Type B pancreatic cell (in vitro differentiated cells): ENCODE results near the gene ABI3BP. TPM values are rescaled to one million over a fixed set of nuclear protein-coding genes. Genes with fewer than 3 reads are reported as not detected.

Experiments
- DNase-seq: peaks from one replicate; pipeline ENCODE4 v3.0.0; 2021; ENCODE audit warnings: mixed read lengths; ENCODE audit not compliant: unreplicated experiment; ENCODE audit errors: extremely low spot score
- H3K27ac Mint-ChIP-seq: 2 replicates; pipeline ENCODE4 v1.8.0; 2021; ENCODE audit warnings: mild to moderate bottlenecking, mixed read lengths
- H3K27me3 Mint-ChIP-seq: 2 replicates; pipeline ENCODE4 v1.8.0; 2021; ENCODE audit warnings: mixed read lengths
- H3K36me3 Mint-ChIP-seq: 2 replicates; pipeline ENCODE4 v1.8.0; 2021; ENCODE audit warnings: mixed read lengths
- H3K4me1 Mint-ChIP-seq: one replicate; pipeline ENCODE4 v1.8.0; 2021; ENCODE audit warnings: mixed read lengths; ENCODE audit not compliant: unreplicated experiment
- H3K4me3 Mint-ChIP-seq: 2 replicates; pipeline ENCODE4 v1.8.0; 2021; ENCODE audit warnings: mild to moderate bottlenecking, mixed read lengths
- H3K9me3 Mint-ChIP-seq: 2 replicates; pipeline ENCODE4 v1.8.0; 2021; ENCODE audit warnings: mixed read lengths
- total RNA-seq: library from RNA; stranded (reverse); gene quantifications from 2 replicates; pipeline ENCODE4 v1.2.1, GENCODE V29; 2021; ENCODE audit warnings: low replicate concordance
- TF ChIP-seq, protein P1 (sequence below): fragments of 200-600 bp; sonication (generic); conservative IDR thresholded peaks from 2 replicates; pipeline ENCODE4 v1.5.0; 2021; ENCODE audit warnings: antibody characterized with exemption, mild to moderate bottlenecking

The ABI3BP gene
- total RNA-seq, 1 donor from 2014 or later, result 7.3 TPM

DNA sequence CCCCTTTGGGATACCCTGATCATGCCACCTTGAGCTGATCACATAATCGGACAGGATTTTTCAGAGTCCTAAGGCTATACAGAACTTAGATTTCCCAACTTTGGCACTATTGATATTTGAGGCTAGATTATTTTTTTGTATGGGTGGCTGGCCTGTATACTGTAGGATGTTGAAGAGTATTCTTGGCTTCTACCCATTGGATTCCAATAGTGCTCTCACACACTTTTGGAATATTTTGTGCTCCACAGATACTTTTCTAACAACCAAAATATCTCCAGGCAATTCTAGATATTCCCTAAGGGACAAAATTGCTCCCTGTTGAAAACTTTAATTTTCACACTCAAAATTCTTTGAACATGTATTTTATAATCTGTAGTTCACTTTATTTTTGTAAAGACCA, 125.1 kb downstream of the ABI3BP start:
- Mint-ChIP-seq H3K27ac (no peak overlapping the region), H3K4me1 (no peaks in the 10 kb centered on the region)
- TF ChIP-seq, protein P1, sequence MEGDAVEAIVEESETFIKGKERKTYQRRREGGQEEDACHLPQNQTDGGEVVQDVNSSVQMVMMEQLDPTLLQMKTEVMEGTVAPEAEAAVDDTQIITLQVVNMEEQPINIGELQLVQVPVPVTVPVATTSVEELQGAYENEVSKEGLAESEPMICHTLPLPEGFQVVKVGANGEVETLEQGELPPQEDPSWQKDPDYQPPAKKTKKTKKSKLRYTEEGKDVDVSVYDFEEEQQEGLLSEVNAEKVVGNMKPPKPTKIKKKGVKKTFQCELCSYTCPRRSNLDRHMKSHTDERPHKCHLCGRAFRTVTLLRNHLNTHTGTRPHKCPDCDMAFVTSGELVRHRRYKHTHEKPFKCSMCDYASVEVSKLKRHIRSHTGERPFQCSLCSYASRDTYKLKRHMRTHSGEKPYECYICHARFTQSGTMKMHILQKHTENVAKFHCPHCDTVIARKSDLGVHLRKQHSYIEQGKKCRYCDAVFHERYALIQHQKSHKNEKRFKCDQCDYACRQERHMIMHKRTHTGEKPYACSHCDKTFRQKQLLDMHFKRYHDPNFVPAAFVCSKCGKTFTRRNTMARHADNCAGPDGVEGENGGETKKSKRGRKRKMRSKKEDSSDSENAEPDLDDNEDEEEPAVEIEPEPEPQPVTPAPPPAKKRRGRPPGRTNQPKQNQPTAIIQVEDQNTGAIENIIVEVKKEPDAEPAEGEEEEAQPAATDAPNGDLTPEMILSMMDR, result no peak

DNA sequence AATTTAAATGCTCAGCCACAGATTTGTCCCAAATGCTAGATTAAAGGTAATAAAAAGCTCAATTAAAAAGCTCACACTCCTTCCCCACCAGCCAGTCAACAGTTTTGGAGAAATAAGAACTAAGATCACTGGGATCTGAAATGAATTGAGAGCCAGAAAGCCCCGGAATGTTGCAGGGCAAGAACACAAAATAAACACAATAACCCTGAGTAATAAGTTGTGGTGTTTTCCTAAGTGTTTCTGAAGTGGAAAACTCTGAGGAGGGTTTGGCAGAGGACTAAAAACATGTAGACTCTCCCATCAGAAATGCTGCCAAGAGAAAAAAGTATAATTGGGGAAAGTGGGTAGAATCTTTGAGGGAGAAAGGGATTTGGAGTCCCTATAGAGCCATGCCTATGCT, 127.8 kb downstream of the ABI3BP start:
- Mint-ChIP-seq H3K9me3 (no peaks in the 10 kb centered on the region), H3K27me3 (peaks cover 5% of the 10 kb centered on the region), H3K4me3 (no peak overlapping the region), H3K36me3 (no peaks in the 10 kb centered on the region), H3K4me1 (no peaks in the 10 kb centered on the region), H3K27ac (no peak overlapping the region)
- TF ChIP-seq, protein P1, result no peak
- DNase-seq, result no peak

More for the DNA sequence above, 125.1 kb downstream of the ABI3BP start:
- no peak overlapping the region for H3K4me3 Mint-ChIP-seq
- H3K27me3 Mint-ChIP-seq, result peaks cover 5% of the 10 kb centered on the region
- DNase-seq, result no peak
- no peaks in the 10 kb centered on the region for H3K9me3 Mint-ChIP-seq
- no peaks in the 10 kb centered on the region for H3K36me3 Mint-ChIP-seq

DNA sequence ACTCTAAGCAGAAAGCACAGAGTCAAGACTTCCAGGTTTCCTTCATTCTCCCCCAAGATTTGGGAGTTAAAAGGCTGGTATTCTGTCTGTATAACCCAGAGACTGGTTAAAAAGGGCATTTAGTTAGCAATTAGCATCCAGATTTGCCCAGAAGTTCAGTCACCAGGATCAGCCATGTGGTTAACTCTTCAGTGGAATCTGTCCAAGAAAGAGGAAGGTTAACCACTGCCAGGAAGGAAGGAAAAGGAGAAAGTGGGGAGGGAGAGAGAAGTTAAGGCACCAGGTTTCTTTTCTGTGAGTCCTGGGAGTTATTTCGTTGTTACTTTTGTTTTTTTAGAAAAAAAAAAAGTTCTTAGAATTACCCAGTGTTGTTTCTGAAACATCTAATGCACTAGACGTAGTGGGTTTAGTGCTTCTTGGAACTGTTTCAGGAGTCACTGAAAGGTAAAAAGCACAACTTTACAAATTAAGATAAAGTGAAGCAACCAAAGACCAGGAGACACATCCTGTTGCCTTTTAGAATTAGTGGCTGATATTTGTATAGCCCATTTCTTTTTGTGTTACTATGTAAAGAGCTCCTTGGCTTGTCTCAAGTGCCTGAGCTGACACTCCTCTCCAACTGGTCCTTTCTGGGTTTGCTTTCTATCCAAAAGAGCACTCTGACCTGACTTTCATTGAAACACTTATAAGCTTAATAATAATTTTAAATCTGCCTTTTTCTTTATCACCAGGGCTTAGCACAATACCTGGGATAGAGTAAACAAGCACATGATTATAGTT, 128.6 kb downstream of the ABI3BP start:
- no peaks in the 10 kb centered on the region for H3K4me1 Mint-ChIP-seq
- no peaks in the 10 kb centered on the region for H3K36me3 Mint-ChIP-seq
- H3K27me3 Mint-ChIP-seq, result peaks cover 5% of the 10 kb centered on the region
- H3K27ac Mint-ChIP-seq, result no peak overlapping the region
- no peak overlapping the region for H3K4me3 Mint-ChIP-seq
- no peak for DNase-seq
- no peaks in the 10 kb centered on the region for H3K9me3 Mint-ChIP-seq
- TF ChIP-seq, protein P1, result no peak

DNA sequence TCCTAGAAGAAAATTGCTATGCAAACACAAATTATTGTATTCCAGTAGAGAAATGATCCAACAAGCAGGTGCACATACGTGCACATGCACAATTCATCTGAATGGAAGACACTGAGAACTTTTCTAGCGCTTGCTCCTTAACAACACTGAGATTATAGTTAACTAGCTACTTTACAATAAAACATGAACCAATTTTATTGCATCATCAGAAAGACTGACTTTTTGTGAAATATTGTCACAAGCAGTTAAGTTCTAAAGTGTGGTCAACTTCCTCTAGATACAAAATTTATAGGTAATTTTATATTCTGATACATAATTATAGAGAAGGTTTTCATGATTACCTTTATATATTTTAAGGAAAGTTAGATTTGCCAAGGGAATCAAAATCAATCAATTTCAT, 135.4 kb downstream of the ABI3BP start:
- H3K4me3 Mint-ChIP-seq, result no peak overlapping the region
- no peak for DNase-seq
- no peak overlapping the region for H3K27ac Mint-ChIP-seq
- TF ChIP-seq, protein P1, result no peak
- H3K9me3 Mint-ChIP-seq, result no peaks in the 10 kb centered on the region
- no peaks in the 10 kb centered on the region for H3K4me1 Mint-ChIP-seq
- no peaks in the 10 kb centered on the region for H3K27me3 Mint-ChIP-seq
- H3K36me3 Mint-ChIP-seq, result no peaks in the 10 kb centered on the region

DNA sequence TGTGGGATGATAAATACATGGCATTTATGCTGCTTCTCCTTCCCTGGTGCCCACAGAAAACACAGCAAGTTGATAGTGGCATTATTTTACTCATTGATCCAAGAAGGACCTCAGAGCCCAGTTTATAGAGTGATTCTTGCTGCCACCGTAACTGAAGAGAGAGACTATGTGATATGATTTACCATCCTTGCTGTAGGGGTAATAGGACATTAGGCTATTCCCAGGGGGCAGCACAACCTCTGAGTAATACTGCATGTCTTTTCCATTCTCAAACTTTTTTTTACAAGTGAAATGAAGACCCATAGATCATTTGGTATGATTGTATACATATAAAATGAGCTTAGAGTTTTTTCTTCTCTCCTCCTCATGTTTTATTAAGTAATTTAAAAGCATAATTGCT, 136.4 kb downstream of the ABI3BP start:
- Mint-ChIP-seq H3K4me1 (no peaks in the 10 kb centered on the region), H3K4me3 (no peak overlapping the region), H3K9me3 (no peaks in the 10 kb centered on the region), H3K36me3 (no peaks in the 10 kb centered on the region), H3K27ac (no peak overlapping the region), H3K27me3 (no peaks in the 10 kb centered on the region)
- TF ChIP-seq, protein P1, result no peak
- DNase-seq, result no peak
